ENCODE measurements around the gene ZYG11A. TPM values are rescaled to one million over a fixed set of nuclear protein-coding genes. Genes with fewer than 3 reads are reported as not detected.

ZYG11A gene
- total and polyA plus RNA-seq, 12 donors = 0.06 to 0.07 (median 0.07) TPM; not detected in 9

DNA sequence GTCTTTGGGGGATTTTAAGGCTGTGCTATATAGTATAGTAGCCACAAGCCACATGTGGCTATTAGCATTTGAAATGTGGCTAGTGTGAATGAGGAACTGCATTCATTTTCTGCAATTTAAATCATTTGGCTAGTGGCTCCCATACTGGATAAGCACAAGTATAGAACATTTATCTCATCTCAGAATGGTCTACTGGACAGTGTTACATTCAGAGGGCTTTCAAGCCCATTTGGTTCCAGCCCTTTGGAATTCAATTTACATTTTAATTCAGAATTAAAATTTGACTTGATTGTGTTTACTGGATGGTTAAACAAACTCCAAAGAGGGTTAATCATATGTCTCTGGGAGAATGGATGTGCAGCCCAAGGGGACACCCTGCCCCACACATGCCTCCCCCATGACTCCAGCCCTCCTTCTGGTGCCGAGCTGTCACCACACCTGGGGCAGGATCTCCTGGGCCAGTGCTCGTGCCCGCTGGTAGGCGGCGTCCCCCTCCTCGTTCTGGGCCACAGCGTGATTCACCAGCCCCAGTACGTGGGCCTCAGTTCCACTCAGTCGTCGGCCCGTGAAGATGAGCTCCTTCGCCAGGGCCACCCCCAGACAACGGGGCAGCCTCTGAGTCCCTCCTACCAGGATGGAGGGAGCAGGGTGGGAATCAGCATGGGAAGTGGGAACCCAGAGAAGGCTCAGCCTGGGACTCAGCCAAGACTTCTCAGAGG, 61.8 kb downstream of the ZYG11A start:
- no peak for TF ChIP-seq POLR2A (IDR thresholded peaks at IDR 0.05)
- TF ChIP-seq, protein P1, sequence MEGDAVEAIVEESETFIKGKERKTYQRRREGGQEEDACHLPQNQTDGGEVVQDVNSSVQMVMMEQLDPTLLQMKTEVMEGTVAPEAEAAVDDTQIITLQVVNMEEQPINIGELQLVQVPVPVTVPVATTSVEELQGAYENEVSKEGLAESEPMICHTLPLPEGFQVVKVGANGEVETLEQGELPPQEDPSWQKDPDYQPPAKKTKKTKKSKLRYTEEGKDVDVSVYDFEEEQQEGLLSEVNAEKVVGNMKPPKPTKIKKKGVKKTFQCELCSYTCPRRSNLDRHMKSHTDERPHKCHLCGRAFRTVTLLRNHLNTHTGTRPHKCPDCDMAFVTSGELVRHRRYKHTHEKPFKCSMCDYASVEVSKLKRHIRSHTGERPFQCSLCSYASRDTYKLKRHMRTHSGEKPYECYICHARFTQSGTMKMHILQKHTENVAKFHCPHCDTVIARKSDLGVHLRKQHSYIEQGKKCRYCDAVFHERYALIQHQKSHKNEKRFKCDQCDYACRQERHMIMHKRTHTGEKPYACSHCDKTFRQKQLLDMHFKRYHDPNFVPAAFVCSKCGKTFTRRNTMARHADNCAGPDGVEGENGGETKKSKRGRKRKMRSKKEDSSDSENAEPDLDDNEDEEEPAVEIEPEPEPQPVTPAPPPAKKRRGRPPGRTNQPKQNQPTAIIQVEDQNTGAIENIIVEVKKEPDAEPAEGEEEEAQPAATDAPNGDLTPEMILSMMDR (IDR thresholded peaks at IDR 0.05) = no peak
- 93 to 97% (median 94%) methylated on average over 7 to 13 of the region's 13 CpGs for WGBS, 4 donors
- no peak for DNase-seq
- Histone ChIP-seq H3K27ac (no peak overlapping the region), H3K9me3 (replicated peaks in 1 of 3) (no peaks in the 10 kb centered on the region), H3K4me3 (no peak overlapping the region), H3K36me3 (replicated peaks in 1 of 2) (no peaks in the 10 kb centered on the region), H3K27me3 (no peaks in the 10 kb centered on the region), H3K4me1 (replicated peaks in 1 of 2) (no peaks in the 10 kb centered on the region)
- intact Hi-C loops (cut with DNase I) = no loop called here

DNA sequence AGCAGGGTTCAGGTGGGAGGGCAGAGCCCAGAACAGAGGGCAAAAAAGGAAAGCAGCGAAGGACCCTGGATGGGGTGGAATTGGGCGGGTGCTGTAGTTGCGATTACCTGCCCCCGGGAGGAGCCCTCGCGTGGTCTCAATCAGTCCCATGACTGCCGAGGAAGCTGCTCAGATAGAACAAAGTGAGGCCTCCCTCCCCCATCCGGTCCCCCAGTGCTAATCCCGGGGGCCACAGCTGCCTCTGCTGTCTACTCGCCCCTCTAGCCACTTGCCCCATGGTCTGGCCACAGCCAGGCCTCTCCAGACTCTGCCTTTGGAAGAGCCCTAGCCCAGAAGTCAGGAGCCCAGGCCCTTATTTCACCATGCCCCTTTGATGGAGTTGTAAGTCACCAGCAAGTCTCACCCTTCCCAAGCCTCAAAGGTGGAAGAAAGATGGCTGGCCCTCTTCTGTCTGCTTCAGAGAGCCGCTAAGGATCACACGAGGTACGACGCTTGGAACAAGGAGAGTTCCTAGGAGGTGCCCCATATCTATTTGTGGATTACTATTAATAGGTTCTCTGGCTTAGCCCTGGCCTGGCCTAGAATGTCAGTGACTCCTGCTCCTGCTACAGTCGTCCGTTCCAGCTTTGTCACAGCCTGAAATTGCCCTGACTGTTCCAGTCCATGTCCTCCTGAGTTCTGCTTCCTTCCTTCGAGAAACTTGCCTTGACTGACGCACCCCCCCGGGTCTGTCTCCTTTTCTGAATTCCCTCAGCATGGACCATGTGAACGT, 62.6 kb downstream of the ZYG11A start:
- Histone ChIP-seq H3K4me3 (no peak overlapping the region), H3K36me3 (replicated peaks in 1 of 2) (no peaks in the 10 kb centered on the region), H3K9me3 (replicated peaks in 1 of 3) (no peaks in the 10 kb centered on the region), H3K27ac (no peak overlapping the region), H3K27me3 (no peaks in the 10 kb centered on the region), H3K4me1 (replicated peaks in 1 of 2) (no peaks in the 10 kb centered on the region)
- TF ChIP-seq, protein P1 (IDR thresholded peaks at IDR 0.05) = peak in 3 of 6 experiments; percentile 6 to 27 (median 25)
- no peak for TF ChIP-seq POLR2A (IDR thresholded peaks at IDR 0.05)
- peak in 1 of 7 donors; percentile 28 for DNase-seq
- WGBS, 4 donors = 72 to 82% (median 72%) methylated on average over 10 to 20 of the region's 20 CpGs
- intact Hi-C loops (cut with DNase I) = no loop called here

DNA sequence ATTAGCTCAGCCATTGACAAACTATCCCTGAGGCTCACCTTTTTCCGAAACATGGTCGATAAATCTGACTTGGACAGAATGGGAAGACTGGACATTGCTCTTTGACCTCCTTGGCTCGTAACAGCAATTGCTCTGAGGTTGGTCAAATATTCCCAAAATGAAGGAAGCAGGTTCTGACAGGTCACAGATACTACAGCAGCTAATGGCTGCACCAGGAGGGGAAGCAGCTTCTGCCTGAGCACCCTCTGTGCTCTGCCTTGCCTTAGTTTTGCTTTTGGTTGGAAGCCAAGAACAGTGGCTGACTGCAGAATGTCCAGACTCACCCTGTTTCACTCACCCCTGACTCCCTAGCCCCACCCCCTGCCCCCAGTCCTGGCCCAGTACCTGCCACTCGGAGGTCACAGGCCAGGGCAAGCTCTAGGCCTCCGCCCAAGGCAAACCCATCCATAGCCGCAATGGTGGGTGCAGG, 63.6 kb downstream of the ZYG11A start:
- 79 to 89% (median 83%) methylated on average over 3 to 6 of the region's 6 CpGs for WGBS, 4 donors
- Histone ChIP-seq H3K4me3 (no peak overlapping the region), H3K27ac (no peak overlapping the region), H3K27me3 (no peaks in the 10 kb centered on the region), H3K4me1 (replicated peaks in 1 of 2) (no peaks in the 10 kb centered on the region), H3K9me3 (replicated peaks in 1 of 3) (no peaks in the 10 kb centered on the region), H3K36me3 (replicated peaks in 1 of 2) (no peaks in the 10 kb centered on the region)
- intact Hi-C loops (cut with DNase I) = no loop called here
- TF ChIP-seq, protein P1 (IDR thresholded peaks at IDR 0.05) = no peak
- no peak for DNase-seq

DNA sequence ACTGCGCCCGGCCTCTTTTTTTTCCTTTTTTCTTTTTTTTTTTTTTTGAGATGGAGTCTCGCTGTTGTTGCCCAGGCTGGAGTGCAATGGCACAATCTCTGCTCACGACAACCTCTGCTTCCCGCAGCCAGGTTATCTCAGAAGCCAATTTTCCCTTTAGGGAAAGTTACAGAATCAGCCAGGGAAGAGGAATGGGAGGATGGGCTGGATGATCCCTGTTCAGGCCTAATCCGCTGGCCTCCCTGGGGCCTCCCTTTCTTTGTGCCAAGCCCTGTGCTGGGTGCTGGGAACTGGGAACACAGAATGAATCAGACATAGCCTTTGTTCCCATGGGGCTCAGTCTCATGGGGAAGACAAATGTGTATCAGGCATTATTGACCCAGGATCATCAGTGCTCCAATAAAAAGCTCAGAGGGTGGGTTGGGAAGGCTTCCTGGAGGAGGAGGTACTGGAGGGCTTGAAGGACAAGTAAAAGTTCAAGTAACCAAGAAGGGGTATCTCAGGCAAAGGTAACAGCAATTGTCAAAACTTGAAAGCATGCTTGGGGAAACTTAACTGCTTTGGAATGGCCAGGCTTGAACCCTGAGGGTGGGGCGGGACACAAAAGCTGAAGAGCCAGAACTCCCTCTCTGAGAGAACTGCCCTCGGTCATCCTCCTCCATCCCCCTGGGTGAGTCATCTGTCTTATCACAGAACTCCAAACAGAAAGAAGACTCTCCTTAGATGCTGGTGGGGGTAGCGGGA, 64.7 kb downstream of the ZYG11A start:
- intact Hi-C loops (cut with DNase I) = no loop called here
- Histone ChIP-seq H3K36me3 (replicated peaks in 1 of 2) (no peaks in the 10 kb centered on the region), H3K27ac (no peak overlapping the region), H3K9me3 (replicated peaks in 1 of 3) (no peaks in the 10 kb centered on the region), H3K4me1 (replicated peaks in 1 of 2) (no peaks in the 10 kb centered on the region), H3K27me3 (no peaks in the 10 kb centered on the region), H3K4me3 (no peak overlapping the region)
- 91 to 94% (median 93%) methylated on average over 9 of the region's 9 CpGs for WGBS, 4 donors
- no peak for DNase-seq
- TF ChIP-seq POLR2A (IDR thresholded peaks at IDR 0.05) = no peak
- TF ChIP-seq, protein P1 (IDR thresholded peaks at IDR 0.05) = no peak
